Liver (tissue), 9 donors: ENCODE measurements around the gene SHD. TPM values are rescaled to one million over a fixed set of nuclear protein-coding genes. Genes with fewer than 3 reads are reported as not detected.

Experiments
- DNase-seq: peaks from one replicate; pipeline ENCODE4 v3.0.0-alpha.2; 2017; ENCODE audit warnings: low spot score
- H3K27ac ChIP-seq, 2 donors: one replicate each; pipeline ENCODE4 v1.7.0; 2013; ENCODE audit warnings: inconsistent platforms in 2 of 2, low read length in 2 of 2, control low read depth in 1 of 2, low read depth in 1 of 2, mild to moderate bottlenecking in 1 of 2
- H3K27me3 ChIP-seq, 4 donors: one replicate each; pipeline versions ENCODE4 v1.6.1 to v1.7.0; 2013; ENCODE audit warnings: low read length in 3 of 4, inconsistent platforms in 1 of 4, mild to moderate bottlenecking in 1 of 4, moderate library complexity in 1 of 4; ENCODE audit not compliant: control insufficient read depth in 4 of 4, insufficient read depth in 4 of 4
- H3K36me3 ChIP-seq, 4 donors: one replicate each; pipeline versions ENCODE4 v1.6.1 to v1.7.0; 2013; ENCODE audit warnings: low read length in 3 of 4, mild to moderate bottlenecking in 3 of 4, low read depth in 1 of 4, moderate library complexity in 1 of 4; ENCODE audit not compliant: control insufficient read depth in 4 of 4, insufficient read depth in 3 of 4
- H3K4me1 ChIP-seq, 4 donors: one replicate each; pipeline versions ENCODE4 v1.6.1 to v1.7.0; 2013; ENCODE audit warnings: low read length in 3 of 4, mild to moderate bottlenecking in 3 of 4, moderate library complexity in 1 of 4; ENCODE audit not compliant: control insufficient read depth in 4 of 4, insufficient read depth in 4 of 4
- H3K4me3 ChIP-seq, 3 donors: one replicate each; pipeline versions ENCODE4 v1.6.1 to v1.7.0; 2013; ENCODE audit warnings: low read length in 3 of 3, control low read depth in 1 of 3, low read depth in 1 of 3, mild to moderate bottlenecking in 1 of 3
- H3K9ac ChIP-seq, 2 donors: one replicate each; pipeline ENCODE4 v1.7.0; 2013; ENCODE audit warnings: low read length in 2 of 2, mild to moderate bottlenecking in 2 of 2, moderate library complexity in 2 of 2, control low read depth in 1 of 2, low read depth in 1 of 2
- H3K9me3 ChIP-seq, 4 donors: one replicate each; pipeline versions ENCODE4 v1.6.1 to v1.7.0; 2013; ENCODE audit warnings: low read length in 3 of 4; ENCODE audit not compliant: control insufficient read depth in 4 of 4
- FOXA1 ChIP-seq: IDR thresholded peaks from 2 replicates; pipeline ENCODE4 v1.6.1; 2016; ENCODE audit warnings: antibody characterized with exemption
- GABPA ChIP-seq, 2 donors: IDR thresholded peaks in 1 of 2; conservative IDR thresholded peaks in 1 of 2; 2 replicates each; pipeline ENCODE4 v1.6.1; 2016; ENCODE audit warnings: antibody characterized with exemption in 2 of 2, mild to moderate bottlenecking in 1 of 2, moderate library complexity in 1 of 2
- MAX ChIP-seq: IDR thresholded peaks from 2 replicates; pipeline ENCODE4 v1.6.1; 2016; ENCODE audit warnings: antibody characterized with exemption
- NR2F2 ChIP-seq: IDR thresholded peaks from 2 replicates; pipeline ENCODE4 v1.6.1; 2016; ENCODE audit warnings: antibody characterized with exemption
- RAD21 ChIP-seq, 2 donors: IDR thresholded peaks; 2 replicates each; pipeline ENCODE4 v1.6.1; 2016; ENCODE audit warnings: antibody characterized with exemption in 2 of 2, mild to moderate bottlenecking in 2 of 2
- RXRA ChIP-seq, 2 donors: IDR thresholded peaks; 2 replicates each; pipeline ENCODE4 v1.6.1; 2017 to 2018; ENCODE audit warnings: antibody characterized with exemption in 2 of 2, mild to moderate bottlenecking in 1 of 2
- SP1 ChIP-seq: IDR thresholded peaks from 2 replicates; pipeline ENCODE4 v1.6.1; 2018; ENCODE audit warnings: antibody characterized with exemption, mild to moderate bottlenecking
- TAF1 ChIP-seq: conservative IDR thresholded peaks from 2 replicates; pipeline ENCODE4 v1.6.1; 2016; ENCODE audit warnings: antibody characterized with exemption, mild to moderate bottlenecking
- ZBTB33 ChIP-seq: IDR thresholded peaks from 2 replicates; pipeline ENCODE4 v1.6.1; 2016; ENCODE audit warnings: antibody characterized with exemption
- WGBS: extraction: QIAGEN DNeasy Blood & Tissue Kit; methylation state at CpG from one replicate; pipeline ENCODE4 v1.1.7; 2013; 5-methylcytosine and 5-hydroxymethylcytosine counted together
- polyA plus RNA-seq, 2 donors: library from polyadenylated mRNA; stranded (reverse) in 1 of 2; unstranded in 1 of 2; fragments of 200-250 nt in 1 of 2; fragments of >200 nt in 1 of 2; fragmentation: Nextera tagmentation in 1 of 2; extraction: Ambion mirVana in 1 of 2; gene quantifications; one replicate each; pipeline versions ENCODE4 v1.2.1 to v1.2.3, GENCODE V29; 2013 to 2015
- total RNA-seq, 2 donors: library from RNA; depleted of rRNA; stranded (reverse); fragments of >200 nt; gene quantifications; one replicate each; pipeline ENCODE4 v1.2.3, GENCODE V29; 2014
- TF ChIP-seq, protein P1 (sequence below): IDR thresholded peaks from 2 replicates; pipeline ENCODE4 v1.6.1; 2016; ENCODE audit warnings: antibody characterized with exemption, mild to moderate bottlenecking
- TF ChIP-seq, protein P2 (sequence below): IDR thresholded peaks from 2 replicates; pipeline ENCODE4 v1.6.1; 2016; ENCODE audit warnings: antibody characterized with exemption
- donor health status: healthy.
- donor health status: healthy.
- donor health status: healthy.
- donor health status: healthy.
- donor health status: healthy.

SHD gene
- total and polyA plus RNA-seq, 4 donors, result 0.09 to 15.7 (median 4.5) TPM

- TF ChIP-seq, protein P1, sequence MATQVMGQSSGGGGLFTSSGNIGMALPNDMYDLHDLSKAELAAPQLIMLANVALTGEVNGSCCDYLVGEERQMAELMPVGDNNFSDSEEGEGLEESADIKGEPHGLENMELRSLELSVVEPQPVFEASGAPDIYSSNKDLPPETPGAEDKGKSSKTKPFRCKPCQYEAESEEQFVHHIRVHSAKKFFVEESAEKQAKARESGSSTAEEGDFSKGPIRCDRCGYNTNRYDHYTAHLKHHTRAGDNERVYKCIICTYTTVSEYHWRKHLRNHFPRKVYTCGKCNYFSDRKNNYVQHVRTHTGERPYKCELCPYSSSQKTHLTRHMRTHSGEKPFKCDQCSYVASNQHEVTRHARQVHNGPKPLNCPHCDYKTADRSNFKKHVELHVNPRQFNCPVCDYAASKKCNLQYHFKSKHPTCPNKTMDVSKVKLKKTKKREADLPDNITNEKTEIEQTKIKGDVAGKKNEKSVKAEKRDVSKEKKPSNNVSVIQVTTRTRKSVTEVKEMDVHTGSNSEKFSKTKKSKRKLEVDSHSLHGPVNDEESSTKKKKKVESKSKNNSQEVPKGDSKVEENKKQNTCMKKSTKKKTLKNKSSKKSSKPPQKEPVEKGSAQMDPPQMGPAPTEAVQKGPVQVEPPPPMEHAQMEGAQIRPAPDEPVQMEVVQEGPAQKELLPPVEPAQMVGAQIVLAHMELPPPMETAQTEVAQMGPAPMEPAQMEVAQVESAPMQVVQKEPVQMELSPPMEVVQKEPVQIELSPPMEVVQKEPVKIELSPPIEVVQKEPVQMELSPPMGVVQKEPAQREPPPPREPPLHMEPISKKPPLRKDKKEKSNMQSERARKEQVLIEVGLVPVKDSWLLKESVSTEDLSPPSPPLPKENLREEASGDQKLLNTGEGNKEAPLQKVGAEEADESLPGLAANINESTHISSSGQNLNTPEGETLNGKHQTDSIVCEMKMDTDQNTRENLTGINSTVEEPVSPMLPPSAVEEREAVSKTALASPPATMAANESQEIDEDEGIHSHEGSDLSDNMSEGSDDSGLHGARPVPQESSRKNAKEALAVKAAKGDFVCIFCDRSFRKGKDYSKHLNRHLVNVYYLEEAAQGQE, result no peak
- TF ChIP-seq RXRA (IDR thresholded peaks at IDR 0.05), result no peak
- TF ChIP-seq ZBTB33, result no peak
- TF ChIP-seq, protein P2, sequence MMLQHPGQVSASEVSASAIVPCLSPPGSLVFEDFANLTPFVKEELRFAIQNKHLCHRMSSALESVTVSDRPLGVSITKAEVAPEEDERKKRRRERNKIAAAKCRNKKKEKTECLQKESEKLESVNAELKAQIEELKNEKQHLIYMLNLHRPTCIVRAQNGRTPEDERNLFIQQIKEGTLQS, result no peak
Measured at GRCh38 chr19:4324228-4324627, 45.2 kb downstream of the SHD start (continued).

- TF ChIP-seq NR2F2, result no peak
- no peak for TF ChIP-seq MAX
- no peak for TF ChIP-seq GABPA (IDR thresholded peaks at IDR 0.05 in 1 of 2, conservative IDR thresholded peaks at IDR 0.05 in 1 of 2)
- no peak for TF ChIP-seq RAD21 (IDR thresholded peaks at IDR 0.05)
- TF ChIP-seq, protein P1, result no peak
- no peak for TF ChIP-seq ZBTB33
- no peak for TF ChIP-seq TAF1
- no peak for TF ChIP-seq FOXA1
- no peak for TF ChIP-seq SP1
- Histone ChIP-seq H3K9ac (no peak overlapping the region), H3K27me3 (no peaks in the 10 kb centered on the region), H3K27ac (no peak overlapping the region), H3K9me3 (no peaks in the 10 kb centered on the region), H3K4me1 (peaks cover 3 to 15% (median 8%) of the 10 kb centered on the region in 4 donors), H3K4me3 (no peak overlapping the region), H3K36me3 (peaks cover 0 to 2% (median under 1%) of the 10 kb centered on the region in 4 donors)
- no peak for DNase-seq
- 86% methylated on average over 13 of the region's 13 CpGs for WGBS
Measured at GRCh38 chr19:4326215-4326836, 47.3 kb downstream of the SHD start.
